ENCODE data around the gene GALK1.
"Not testable (repeated sequence)": the region's sequence is repeated elsewhere in the genome, so short reads cannot be mapped to it uniquely, and the experiment has no call there.

Gene GALK1

GRCh38 chr17:75784473-75785015, 19.6 kb upstream of the GALK1 start, which contains the start of gene UNK:
Gene UNK, plus strand, starts transcription at chr17:75784806. Its CDS starts 75 bp downstream, at chr17:75784881.
- DNase-seq (ENCODE audit: insufficient read length, low spot score) (peak; percentile 83), FAIRE-seq (peak; percentile 92)

DNA sequence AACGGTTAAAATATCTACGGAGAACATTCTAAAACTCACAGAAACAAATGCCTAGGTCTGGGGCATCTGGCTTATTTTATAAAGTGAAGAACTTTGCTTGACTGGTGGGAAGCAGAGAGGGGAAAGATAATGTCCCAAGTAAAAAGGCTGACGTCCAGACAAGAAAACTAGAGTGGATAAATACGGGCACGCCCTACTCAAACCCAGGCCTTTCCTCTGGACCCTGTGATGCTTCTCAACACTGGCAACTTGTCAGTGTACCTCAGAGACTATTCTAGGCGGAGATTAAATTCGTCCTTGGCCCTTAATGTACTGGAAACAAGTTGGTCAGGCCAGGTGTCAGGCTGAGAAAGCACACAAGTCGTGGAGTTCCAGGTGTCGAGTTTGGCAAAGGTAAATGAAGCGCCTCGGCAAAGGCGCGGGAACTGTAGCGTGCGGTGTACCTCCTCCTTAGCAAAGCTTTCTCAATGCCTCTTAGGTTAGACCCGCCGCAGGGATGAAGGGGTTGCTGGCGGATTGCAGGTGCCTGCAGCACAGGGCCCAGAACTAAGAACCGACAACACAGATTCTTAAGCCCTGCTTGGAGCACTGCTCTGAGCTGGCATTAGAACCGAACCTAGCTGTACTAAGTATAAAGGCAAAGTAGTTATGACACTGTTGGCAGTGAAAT, 18.9 kb upstream of the GALK1 start:
- DNase-seq (ENCODE audit: insufficient read length, low spot score) (no peak), FAIRE-seq (no peak)

DNA sequence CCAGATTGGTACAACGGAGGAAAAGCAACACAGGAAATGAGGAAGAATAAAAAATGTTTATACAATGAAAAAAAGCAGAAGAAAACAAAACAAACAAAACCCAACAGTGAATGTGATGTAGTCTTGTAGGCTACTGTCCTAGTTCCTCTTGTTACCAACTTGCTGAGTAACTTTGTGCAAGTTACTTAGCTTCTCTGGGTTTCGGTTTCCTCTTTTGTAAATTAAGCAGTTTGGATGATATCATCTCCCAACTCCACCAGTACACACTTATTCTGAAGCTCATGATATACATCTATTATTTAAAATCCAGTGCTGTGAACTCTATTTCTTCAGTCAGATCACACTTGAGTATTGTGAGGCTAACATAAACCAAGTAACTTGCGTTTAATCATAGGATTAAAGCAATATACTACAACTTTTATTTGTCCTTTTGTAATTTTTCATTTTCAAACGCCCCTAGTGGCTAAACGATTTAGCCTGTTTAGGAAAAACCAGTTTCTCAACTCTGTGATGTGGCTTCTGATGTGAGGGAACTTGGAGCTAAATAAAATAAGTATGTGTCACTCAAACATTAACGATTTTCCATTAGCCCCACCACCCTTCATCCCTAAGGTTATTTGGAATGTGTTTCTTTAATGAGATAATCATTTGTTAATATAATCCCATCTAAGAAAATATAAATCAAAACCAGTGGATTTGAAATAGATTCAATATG, 18.2 kb upstream of the GALK1 start:
- peak; percentile 81 for FAIRE-seq
- no peak for DNase-seq (ENCODE audit: insufficient read length, low spot score)

GRCh38 chr17:75779987-75780889, 15.2 kb upstream of the GALK1 start:
- DNase-seq (ENCODE audit: insufficient read length, low spot score) (no peak), FAIRE-seq (no peak)

DNA sequence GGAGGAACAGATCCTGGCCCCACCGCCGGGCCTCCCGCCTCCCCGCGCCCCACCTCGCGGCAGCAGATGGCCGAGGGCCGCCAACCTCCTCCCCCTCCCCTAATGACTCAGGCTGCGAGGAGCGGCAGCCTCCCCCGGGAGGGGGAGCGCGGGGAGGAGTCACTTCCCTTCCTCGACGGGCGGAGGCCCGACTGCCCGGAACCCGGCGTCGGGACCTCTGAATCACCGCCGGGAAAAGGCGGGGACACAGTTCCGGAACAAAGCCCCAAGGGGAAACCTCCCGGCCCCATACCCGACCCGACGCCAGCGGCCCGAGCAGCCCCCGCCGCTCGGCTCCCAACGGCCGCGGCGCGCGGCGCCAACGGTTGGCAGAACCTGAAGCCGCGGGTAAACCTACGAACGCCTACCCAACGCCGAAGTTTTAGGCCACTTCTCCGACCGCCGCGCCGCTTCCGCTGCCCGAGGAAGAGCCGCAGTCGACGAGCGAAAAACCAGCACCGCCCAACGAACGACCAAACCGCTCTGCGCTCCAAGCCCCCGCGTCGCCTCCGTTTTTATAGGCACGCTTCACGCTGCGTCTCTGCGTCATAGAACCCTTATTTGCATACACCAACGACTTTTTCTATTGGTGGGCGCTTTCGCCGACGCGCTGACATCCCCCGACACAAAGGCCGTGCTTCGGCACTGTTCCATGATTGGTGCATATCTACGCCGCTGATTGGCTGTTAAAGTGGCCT, 14.4 kb upstream of the GALK1 start:
- DNase-seq (ENCODE audit: insufficient read length, low spot score) (peak; percentile 88), FAIRE-seq (peak; percentile 94)

DNA sequence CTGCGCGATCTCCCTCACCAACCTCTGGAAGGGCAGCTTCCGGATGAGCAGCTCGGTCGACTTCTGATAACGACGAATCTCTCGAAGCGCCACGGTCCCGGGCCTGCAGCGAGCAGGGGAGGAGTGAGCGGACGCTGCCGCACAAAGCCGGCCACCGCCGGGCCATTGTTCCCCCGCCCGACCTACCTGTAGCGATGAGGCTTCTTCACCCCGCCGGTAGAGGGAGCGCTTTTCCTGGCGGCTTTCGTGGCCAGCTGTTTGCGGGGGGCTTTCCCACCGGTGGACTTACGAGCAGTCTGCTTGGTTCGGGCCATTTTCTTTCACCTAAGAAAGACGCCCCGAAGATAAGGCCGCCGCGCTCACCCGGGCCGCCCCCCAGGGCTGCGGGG, 13.9 kb upstream of the GALK1 start:
- DNase-seq (ENCODE audit: insufficient read length, low spot score) (no peak), FAIRE-seq (no peak)

DNA sequence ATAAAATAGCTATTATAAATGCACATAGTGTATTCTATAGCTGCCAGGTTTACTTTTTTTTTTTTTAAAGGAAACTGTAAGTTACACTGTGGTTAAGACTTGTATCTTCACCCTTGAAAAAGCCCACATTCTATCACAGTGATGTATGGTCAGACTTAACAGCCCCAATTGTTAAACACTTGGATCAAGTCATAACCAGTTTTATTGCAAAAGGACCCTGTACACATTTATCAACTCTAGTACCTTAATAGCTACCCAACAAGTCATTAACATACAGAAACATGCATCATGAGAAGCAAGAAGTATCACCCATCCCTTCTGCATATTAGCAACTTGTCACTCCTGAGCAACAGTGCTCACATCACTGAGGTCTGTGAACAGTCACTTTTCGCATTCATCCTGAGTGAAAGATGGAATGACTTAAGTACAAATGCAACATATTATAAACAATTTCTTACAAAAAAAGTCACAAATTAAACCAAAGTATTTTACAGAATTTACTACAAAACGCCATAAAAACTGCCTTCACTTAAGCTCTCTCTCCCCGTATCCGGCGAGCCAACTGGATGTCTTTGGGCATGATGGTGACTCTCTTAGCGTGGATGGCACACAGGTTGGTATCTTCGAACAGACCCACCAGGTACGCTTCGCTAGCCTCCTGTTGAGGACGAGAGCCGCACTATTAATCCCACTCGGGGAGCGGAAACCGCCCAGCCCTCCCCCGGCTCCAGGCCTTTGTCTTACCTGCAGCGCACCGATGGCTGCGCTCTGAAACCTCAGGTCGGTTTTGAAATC, 13.3 kb upstream of the GALK1 start:
- FAIRE-seq, result peak; percentile 77
- not testable (repeated sequence) for DNase-seq (ENCODE audit: insufficient read length, low spot score)

DNA sequence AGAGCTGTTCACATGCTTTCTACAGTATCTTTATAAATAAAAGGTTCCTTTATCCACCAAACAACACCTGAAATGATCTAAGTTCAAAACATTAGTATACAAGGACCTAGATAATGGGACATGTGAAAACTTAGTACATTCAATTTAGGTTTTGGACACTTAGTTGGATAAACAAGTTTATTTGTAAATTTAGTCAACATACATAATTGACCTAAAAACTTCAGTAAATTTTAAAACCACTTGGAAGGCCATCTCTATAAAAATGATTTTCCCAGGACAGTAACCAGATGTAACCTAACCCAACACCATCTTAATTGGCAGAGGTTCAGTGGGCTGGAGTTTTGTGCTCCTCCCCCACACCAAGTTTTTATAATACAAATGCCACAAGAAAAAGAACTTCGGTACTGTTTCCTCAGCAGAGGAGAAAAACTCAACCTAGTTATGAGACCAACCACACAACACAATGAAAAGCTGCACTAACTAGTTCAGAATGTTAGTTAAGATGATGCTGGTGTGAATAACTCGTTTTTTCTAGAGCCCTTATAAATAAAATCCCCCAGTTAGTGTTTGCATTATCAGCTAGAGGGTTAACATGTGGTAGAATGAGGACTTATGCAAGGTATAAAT, 12.4 kb upstream of the GALK1 start:
- no peak for FAIRE-seq
- no peak for DNase-seq (ENCODE audit: insufficient read length, low spot score)

DNA sequence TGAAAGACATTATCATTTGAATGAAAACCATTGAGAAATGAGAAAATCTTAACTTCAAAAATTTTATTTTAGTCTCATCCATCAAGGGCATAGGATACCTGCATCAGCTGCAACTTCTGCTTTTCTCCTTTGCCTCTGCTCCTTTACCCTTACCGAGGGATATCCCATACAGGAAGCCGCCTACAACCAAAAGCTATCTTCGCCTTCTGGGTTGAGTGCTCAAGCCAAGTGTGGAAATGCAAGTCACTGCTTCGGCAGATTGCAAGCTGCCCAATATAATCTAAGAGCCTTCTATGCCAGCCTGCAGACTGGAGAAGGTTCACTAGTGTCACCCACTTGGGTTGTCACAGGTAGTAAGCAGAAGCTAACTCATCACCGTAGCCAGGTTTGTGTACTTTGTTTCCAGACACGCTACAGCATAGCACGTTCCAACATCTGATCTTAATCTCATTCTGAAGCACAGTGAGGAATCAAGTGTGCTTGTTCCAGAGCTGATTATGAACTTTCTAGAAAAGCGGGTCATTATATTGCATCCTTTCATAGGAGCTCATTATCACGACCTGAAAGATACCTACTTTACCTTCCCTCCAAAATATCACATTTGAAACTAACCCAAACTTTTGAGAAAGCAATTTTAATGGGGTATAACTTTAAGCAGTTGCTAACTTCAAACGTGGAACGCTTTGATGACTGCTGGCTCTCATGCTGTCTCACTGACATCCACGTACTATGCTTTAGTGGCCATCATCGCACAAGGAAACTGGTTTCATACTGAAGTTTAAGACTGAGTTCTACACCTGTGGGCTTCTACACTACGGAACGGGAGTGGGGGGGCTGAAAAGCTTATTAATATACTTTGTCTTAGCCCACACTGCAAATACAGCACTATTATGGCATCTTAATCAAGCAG, 11.6 kb upstream of the GALK1 start:
- FAIRE-seq (no peak), DNase-seq (ENCODE audit: insufficient read length, low spot score) (no peak)

GRCh38 chr17:75774991-75775668, 10.1 kb upstream of the GALK1 start:
- DNase-seq (ENCODE audit: insufficient read length, low spot score) (no peak), FAIRE-seq (no peak)

GRCh38 chr17:75774471-75774990, 9.5 kb upstream of the GALK1 start:
- FAIRE-seq, result no peak

DNA sequence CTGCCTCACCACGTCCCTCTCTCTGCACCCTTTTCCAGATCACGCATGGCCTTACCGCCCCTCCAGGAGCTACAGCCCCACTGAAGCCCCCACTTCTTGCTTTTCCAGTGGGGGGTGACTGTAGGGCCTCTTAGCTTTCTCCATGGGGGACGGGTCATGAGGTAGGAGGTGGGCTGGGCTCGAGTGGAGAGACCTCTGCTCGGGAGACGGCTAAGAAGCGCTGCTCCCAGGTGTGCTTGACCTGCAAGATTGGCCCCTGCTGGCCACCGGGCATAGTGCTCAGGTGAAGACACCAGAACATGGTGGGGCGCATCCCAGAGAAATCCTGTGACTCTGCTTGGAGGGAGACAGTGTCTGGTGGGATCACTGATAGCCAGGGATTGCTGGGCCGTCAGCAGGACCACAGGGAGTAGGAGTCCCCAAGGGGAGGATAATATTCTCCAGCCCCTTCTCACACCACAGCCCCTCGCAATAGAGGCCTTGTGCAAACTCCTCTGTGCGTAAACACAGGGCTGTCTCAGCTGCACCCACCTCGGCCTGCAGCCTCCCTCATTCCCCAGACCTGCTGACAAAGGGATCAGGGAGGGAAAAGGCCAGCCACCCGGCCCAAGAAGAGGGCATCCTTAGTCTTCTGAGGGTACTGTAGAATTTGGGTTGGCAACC, 8.9 kb upstream of the GALK1 start:
- FAIRE-seq (no peak), DNase-seq (ENCODE audit: insufficient read length, low spot score) (no peak)

More at GRCh38 chr17:75774471-75774990, 9.5 kb upstream of the GALK1 start:
- no peak for DNase-seq (ENCODE audit: insufficient read length, low spot score)

GRCh38 chr17:75773121-75773807, 8.3 kb upstream of the GALK1 start:
- FAIRE-seq (no peak), DNase-seq (ENCODE audit: insufficient read length, low spot score) (no peak)

DNA sequence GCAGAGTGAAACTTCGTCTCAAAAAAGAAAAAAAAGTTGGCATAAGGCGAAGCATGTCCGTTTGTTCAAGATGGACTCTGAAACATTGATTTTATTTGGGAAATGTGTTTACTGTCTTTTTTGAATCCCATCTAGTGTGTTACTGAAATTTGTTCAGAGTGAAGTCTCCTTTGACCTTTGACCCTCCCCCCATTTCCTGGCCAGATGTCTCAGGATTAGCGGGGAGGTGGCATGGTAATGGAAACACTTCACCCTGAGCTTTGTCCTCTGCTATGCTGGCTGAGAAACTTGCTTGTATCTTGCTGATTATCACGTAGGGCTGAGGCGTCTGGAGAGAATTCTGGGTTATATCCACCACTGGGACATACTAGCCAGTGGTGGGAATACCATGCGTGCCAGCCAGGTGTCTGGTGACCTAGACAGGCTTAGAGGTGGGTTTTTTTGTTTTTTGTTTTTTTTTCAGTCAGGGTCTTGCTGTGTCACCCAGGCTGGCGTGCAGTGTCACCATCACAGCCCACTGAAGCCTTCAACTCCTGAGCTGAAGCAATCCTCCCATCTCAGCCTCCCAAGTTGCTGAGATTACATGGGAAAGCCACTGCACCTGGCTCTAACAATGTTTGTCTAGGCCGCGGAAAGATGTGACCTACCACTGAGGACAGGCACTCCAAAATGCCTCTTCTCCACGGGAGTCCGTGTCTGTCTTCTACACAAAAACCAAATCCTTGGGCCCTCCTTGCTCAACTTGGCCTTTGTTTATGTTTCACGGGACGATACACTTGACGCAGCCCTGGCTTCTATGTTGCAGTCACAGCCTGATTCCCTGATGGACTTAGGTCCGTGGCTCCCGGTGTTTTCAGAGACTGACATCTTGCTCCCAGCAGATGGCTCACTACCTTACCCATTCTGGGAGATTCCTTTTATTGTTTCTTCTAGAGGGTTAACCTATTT, 6.6 kb upstream of the GALK1 start:
- FAIRE-seq, result no peak
- no peak for DNase-seq (ENCODE audit: insufficient read length, low spot score)

DNA sequence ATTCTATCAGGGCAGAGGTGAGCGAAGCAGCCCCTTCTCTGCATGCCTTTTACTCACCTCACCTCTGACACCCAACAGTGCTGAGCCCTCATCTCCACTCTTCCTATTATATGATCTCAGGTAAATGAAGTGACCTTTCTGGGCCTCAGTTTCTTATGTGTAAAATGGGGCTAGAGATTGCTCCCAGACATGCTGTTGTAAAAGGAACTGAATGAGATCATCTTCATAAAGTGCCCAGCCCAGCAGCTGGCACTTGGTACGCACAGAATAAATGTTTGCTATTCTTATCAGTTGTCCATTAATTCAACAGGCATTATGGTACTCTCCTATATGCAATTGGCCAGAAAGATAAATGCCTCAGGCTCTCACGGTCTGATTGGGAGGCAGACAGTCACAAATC, 4.5 kb upstream of the GALK1 start:
- no peak for FAIRE-seq

More for the DNA sequence above, 4.5 kb upstream of the GALK1 start:
- no peak for DNase-seq (ENCODE audit: insufficient read length, low spot score)

Data from GM19239 (cell line).